ENCODE measurements around the gene CDKAL1. TPM values are rescaled to one million over a fixed set of nuclear protein-coding genes. Genes with fewer than 3 reads are reported as not detected.

CDKAL1 gene
- total RNA-seq, 1 donor from 2014 or later: 11.9 TPM

DNA sequence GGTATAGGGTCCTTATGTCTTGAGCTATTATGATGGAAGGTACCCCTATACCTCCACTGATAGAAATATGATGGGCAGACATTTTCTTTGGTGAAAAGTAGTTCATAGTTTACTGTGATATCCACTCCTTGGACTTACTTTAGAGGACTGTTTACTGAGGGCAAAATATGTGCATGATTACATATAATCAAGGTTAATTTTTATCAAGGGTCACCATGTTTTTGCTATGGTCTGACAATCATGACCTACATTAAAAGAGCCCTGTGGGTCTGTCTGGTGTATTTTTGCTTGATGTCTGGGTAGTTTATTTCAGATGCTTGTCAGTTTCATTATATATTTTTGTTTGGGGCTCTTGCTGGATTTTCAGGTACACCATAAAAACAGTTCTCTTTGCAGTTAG lies 40.1 kb downstream of the CDKAL1 start:
- H3K27me3 ChIP-seq: no peaks in the 10 kb centered on the region
- H3K4me3 ChIP-seq: no peak overlapping the region
- no peaks in the 10 kb centered on the region for H3K9me3 ChIP-seq
- H3K36me3 ChIP-seq: peaks cover 0 to 12% of the 10 kb centered on the region in 2 donors
- DNase-seq (ENCODE audit: low spot score in 2 of 2): no peak
- intact Hi-C loops (cut with DNase I): no loop called here
- no peak overlapping the region for H3K27ac ChIP-seq
- TF ChIP-seq, protein P1, sequence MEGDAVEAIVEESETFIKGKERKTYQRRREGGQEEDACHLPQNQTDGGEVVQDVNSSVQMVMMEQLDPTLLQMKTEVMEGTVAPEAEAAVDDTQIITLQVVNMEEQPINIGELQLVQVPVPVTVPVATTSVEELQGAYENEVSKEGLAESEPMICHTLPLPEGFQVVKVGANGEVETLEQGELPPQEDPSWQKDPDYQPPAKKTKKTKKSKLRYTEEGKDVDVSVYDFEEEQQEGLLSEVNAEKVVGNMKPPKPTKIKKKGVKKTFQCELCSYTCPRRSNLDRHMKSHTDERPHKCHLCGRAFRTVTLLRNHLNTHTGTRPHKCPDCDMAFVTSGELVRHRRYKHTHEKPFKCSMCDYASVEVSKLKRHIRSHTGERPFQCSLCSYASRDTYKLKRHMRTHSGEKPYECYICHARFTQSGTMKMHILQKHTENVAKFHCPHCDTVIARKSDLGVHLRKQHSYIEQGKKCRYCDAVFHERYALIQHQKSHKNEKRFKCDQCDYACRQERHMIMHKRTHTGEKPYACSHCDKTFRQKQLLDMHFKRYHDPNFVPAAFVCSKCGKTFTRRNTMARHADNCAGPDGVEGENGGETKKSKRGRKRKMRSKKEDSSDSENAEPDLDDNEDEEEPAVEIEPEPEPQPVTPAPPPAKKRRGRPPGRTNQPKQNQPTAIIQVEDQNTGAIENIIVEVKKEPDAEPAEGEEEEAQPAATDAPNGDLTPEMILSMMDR (IDR thresholded peaks at IDR 0.05): no peak
- no peaks in the 10 kb centered on the region for H3K4me1 ChIP-seq

DNA sequence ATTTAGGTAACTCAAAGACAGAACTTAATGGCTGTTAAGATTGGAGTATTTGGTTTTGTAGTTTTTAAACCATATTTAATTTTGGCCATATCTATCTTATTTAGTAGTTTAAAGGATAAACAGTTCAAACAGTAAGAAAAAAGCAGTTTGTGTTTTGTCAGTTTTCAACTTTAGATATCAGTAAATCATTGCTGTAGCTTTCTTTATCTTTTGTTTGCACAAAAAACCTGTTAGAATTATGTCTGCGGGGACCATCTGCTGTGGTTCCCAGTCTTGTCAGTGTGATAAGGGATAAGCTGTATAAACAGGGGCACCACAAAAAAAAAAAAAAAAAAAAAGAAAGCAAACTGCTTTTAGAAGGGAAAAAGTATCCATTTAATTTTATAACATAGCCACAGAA lies 40.9 kb downstream of the CDKAL1 start:
- DNase-seq (ENCODE audit: low spot score in 2 of 2): no peak
- H3K27me3 ChIP-seq: no peaks in the 10 kb centered on the region
- no peaks in the 10 kb centered on the region for H3K4me1 ChIP-seq
- intact Hi-C loops (cut with DNase I): no loop called here
- peaks cover 0 to 16% of the 10 kb centered on the region in 2 donors for H3K36me3 ChIP-seq
- H3K9me3 ChIP-seq: no peaks in the 10 kb centered on the region
- TF ChIP-seq, protein P1 (IDR thresholded peaks at IDR 0.05): no peak
- no peak overlapping the region for H3K4me3 ChIP-seq
- no peak overlapping the region for H3K27ac ChIP-seq

DNA sequence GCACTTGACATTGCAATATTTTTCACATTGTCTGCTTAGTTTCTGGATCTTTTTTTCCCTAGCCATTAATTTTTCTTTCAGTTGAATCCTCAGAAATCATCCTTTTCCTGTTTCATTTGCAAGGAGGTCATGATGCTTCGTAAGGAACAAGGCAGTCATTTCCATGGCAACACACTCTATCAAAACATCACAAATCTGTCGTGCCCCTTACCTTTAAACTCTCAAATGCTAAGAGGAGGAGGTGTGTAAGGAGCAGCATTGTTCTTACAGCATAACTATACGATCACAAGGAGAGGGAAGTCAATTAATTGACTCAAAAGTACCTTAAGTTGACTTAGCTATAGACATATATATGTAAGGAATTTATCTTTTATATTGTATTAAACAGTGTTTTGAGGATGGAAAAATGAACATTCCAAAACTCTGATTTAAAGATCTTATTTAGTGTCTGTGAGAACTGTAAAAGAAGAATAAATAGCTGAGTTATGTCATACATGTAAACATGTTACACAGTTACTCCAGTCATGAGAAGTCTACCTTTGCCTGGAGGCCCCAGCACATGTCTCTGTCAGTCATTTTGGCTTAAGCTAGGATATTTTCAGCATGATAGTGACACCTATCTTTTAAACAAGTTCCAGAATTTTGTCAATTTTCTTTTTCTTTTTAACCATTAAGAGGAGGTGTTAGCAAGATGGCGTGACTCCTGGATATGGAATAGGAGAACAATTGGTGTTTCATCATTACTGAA lies 41.6 kb downstream of the CDKAL1 start:
- intact Hi-C loops (cut with DNase I): no loop called here
- TF ChIP-seq, protein P1 (IDR thresholded peaks at IDR 0.05): no peak
- H3K27me3 ChIP-seq: no peaks in the 10 kb centered on the region
- H3K4me3 ChIP-seq: no peak overlapping the region
- no peaks in the 10 kb centered on the region for H3K4me1 ChIP-seq
- H3K27ac ChIP-seq: no peak overlapping the region
- H3K36me3 ChIP-seq: peaks cover 0 to 16% of the 10 kb centered on the region in 2 donors
- H3K9me3 ChIP-seq: no peaks in the 10 kb centered on the region
- DNase-seq (ENCODE audit: low spot score in 2 of 2): no peak

DNA sequence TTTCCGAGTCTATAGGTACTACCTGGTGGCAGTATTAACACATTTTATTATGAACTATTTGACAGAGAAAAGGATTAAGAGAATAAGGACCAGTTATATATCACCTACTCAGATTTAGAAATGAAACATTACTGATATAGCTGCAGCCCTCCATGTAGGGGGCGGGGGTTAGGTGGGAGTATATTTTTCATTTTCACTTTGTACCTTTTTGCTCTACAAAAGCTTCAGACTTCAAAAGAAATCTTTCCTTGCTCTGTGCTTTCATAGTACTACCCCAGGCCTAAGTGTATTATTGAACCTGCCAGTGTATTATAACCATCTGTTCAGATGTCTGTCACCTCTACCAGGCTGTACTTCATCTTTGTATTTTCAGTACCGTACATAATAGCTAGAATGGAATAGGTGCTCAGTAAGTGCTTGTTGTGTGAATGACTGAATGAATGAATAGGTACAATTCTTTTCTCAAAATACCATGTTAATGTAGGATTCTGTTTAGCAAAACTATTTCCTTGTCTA lies 43.0 kb downstream of the CDKAL1 start:
- TF ChIP-seq, protein P1 (IDR thresholded peaks at IDR 0.05): no peak
- intact Hi-C loops (cut with DNase I): no loop called here
- H3K4me1 ChIP-seq: no peaks in the 10 kb centered on the region

DNA sequence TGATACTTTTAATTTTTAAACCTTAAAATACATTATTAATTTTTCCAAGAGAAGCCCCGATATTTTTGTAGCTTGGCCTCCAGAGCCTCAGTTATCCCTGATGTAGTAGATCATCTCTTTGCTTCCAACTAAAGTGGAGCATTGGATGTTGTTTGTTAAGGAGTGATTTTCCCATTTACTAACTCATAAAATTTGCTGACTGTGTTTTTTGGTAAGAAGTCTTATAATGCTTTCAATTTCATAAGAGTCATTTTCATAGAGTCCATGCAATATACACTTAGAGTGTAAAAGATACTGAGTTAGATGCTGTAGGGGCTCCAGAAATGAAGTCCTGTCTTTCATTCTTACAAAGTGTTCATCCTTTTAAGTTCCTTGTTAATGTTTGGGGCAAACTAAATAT lies 46.8 kb downstream of the CDKAL1 start:
- TF ChIP-seq, protein P1 (IDR thresholded peaks at IDR 0.05): no peak
- no peak overlapping the region for H3K4me3 ChIP-seq
- no peaks in the 10 kb centered on the region for H3K27me3 ChIP-seq
- H3K9me3 ChIP-seq: no peaks in the 10 kb centered on the region
- DNase-seq (ENCODE audit: low spot score in 2 of 2): no peak
- peaks cover 0 to 16% of the 10 kb centered on the region in 2 donors for H3K36me3 ChIP-seq
- intact Hi-C loops (cut with DNase I): no loop called here
- H3K27ac ChIP-seq: no peak overlapping the region
- no peaks in the 10 kb centered on the region for H3K4me1 ChIP-seq

More for the DNA sequence above, 43.0 kb downstream of the CDKAL1 start:
- H3K27me3 ChIP-seq: no peaks in the 10 kb centered on the region
- no peak overlapping the region for H3K27ac ChIP-seq
- DNase-seq (ENCODE audit: low spot score in 2 of 2): no peak
- H3K9me3 ChIP-seq: no peaks in the 10 kb centered on the region
- H3K36me3 ChIP-seq: peaks cover 0 to 16% of the 10 kb centered on the region in 2 donors
- no peak overlapping the region for H3K4me3 ChIP-seq

All from ascending aorta (tissue), 2 donors.